ENCODE data around the gene TAF4.

TAF4 gene

GRCh38 chr20:62051546-62052255, 14.0 kb downstream of the TAF4 start:
- TF ChIP-seq ZNF398 (tag by site-specific recombination; IDR thresholded peaks at IDR 0.05), result 0 out of 2 replicates have a peak, but pooled peaks have one; percentile 20
- TF ChIP-seq ZIC2 (tag by site-specific recombination; IDR thresholded peaks at IDR 0.05), result peak; percentile 4; the same call in 1 of the 2 replicates
- no peak for TF ChIP-seq KLF7 (tag by site-specific recombination; IDR thresholded peaks at IDR 0.05; ENCODE audit: borderline replicate concordance)
- ChIA-PET CTCF (no interaction called here), POLR2A (no interaction called here)
- Histone ChIP-seq H3K4me1 (ENCODE audit: control insufficient read depth, insufficient read depth, low read length) (0 out of 2 replicates have a peak, but pooled peaks cover 3% of the 10 kb centered on the region), H3K27ac (ENCODE audit: extremely low read depth, low read depth, low read length) (no peak overlapping the region), H3K4me3 (ENCODE audit: low read depth, low read length) (no peak overlapping the region), H3K36me3 (ENCODE audit: control insufficient read depth in 2 of 2, insufficient read depth in 1 of 2, low read length in 2 of 2) (peaks cover 0 to 12% of the 10 kb centered on the region in 2 experiments; a peak in 1 of 3 replicates), H3K9me3 (ENCODE audit: control insufficient read depth, insufficient read depth, low read depth, low read length) (no peaks in the 10 kb centered on the region)

DNA sequence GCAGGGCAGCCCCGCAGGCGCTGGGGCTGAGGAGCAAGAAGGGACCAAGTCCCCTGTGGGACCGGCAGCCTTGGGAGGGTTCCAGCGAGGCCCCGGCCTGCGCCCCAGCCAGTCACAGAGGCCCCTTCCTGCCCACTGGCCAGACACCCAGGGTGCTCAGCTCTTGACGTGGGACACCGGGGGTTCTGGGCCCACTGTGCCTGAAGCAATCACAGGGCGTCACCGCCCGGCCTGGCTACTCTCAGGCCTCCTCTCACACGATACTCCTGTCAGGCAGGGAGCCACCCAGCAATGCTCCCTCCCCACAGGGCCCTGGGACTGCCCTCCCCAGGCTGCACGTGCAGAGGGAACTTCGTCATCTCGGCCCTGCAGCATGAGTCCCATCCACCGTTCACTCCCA, 14.5 kb downstream of the TAF4 start:
- peak; percentile 17; the same call in 1 of the 2 replicates for TF ChIP-seq GLIS1 (tag by site-specific recombination; IDR thresholded peaks at IDR 0.05)
- TF ChIP-seq KLF10 (tag by site-specific recombination; IDR thresholded peaks at IDR 0.05), result no peak
- no peak for TF ChIP-seq SCRT1 (tag by site-specific recombination; IDR thresholded peaks at IDR 0.05; ENCODE audit: borderline replicate concordance)
- peak; percentile 26; the same call in 1 of the 2 replicates for TF ChIP-seq SP2 (tag by site-specific recombination; IDR thresholded peaks at IDR 0.05)
- TF ChIP-seq ZIC2 (tag by site-specific recombination; IDR thresholded peaks at IDR 0.05), result peak; percentile 73
- peaks cover 0 to 9% of the 10 kb centered on the region in 2 experiments; a peak in 1 of 3 replicates for H3K36me3 ChIP-seq (ENCODE audit: control insufficient read depth in 2 of 2, insufficient read depth in 1 of 2, low read length in 2 of 2)
- ChIA-PET CTCF (no interaction called here), POLR2A (no interaction called here)
- H3K4me3 ChIP-seq (ENCODE audit: low read depth, low read length), result no peak overlapping the region
- H3K9me3 ChIP-seq (ENCODE audit: control insufficient read depth, insufficient read depth, low read depth, low read length), result no peaks in the 10 kb centered on the region
- H3K4me1 ChIP-seq (ENCODE audit: control insufficient read depth, insufficient read depth, low read length), result peaks cover 7% of the 10 kb centered on the region; the same call in 1 of the 2 replicates
- no peak overlapping the region for H3K27ac ChIP-seq (ENCODE audit: extremely low read depth, low read depth, low read length)

- H3K36me3 ChIP-seq (ENCODE audit: control insufficient read depth in 2 of 2, insufficient read depth in 1 of 2, low read length in 2 of 2), result peaks cover 0 to 9% of the 10 kb centered on the region in 2 experiments; a peak in 1 of 3 replicates
- H3K4me1 ChIP-seq (ENCODE audit: control insufficient read depth, insufficient read depth, low read length), result peaks cover 7% of the 10 kb centered on the region; the same call in 1 of the 2 replicates
- CTCF ChIA-PET, result no interaction called here
Measured at GRCh38 chr20:62050166-62051120, 15.2 kb downstream of the TAF4 start.

GRCh38 chr20:62049342-62050165, 16.1 kb downstream of the TAF4 start:
- peaks cover 8% of the 10 kb centered on the region for H3K4me1 ChIP-seq (ENCODE audit: control insufficient read depth, insufficient read depth, low read length)
- H3K9me3 ChIP-seq (ENCODE audit: control insufficient read depth, insufficient read depth, low read depth, low read length), result no peaks in the 10 kb centered on the region
- H3K4me3 ChIP-seq (ENCODE audit: low read depth, low read length), result no peak overlapping the region
- peaks cover 0 to 3% of the 10 kb centered on the region in 2 experiments; a peak in 1 of 3 replicates for H3K36me3 ChIP-seq (ENCODE audit: control insufficient read depth in 2 of 2, insufficient read depth in 1 of 2, low read length in 2 of 2)
- ChIA-PET CTCF (interaction anchor here (0.7 kb wide), 1 partner anchor 213 kb away, joined by 3 read pairs; no protein-coding TSS in a partner anchor), POLR2A (no interaction called here)
- no peak overlapping the region for H3K27ac ChIP-seq (ENCODE audit: extremely low read depth, low read depth, low read length)
- no peak for TF ChIP-seq ZFP3 (tag by site-specific recombination; IDR thresholded peaks at IDR 0.05; ENCODE audit: low read depth)
- TF ChIP-seq ZNF155 (tag by site-specific recombination; IDR thresholded peaks at IDR 0.05), result no peak
- TF ChIP-seq ZNF148 (tag by site-specific recombination; IDR thresholded peaks at IDR 0.05; ENCODE audit: borderline replicate concordance), result no peak
- TF ChIP-seq ZNF654 (tag by site-specific recombination; IDR thresholded peaks at IDR 0.05; ENCODE audit: low read depth), result no peak
- no peak for TF ChIP-seq SCRT1 (tag by site-specific recombination; IDR thresholded peaks at IDR 0.05; ENCODE audit: borderline replicate concordance)
- no peak for TF ChIP-seq ZBTB7A (tag by site-specific recombination; IDR thresholded peaks at IDR 0.05; ENCODE audit: low read depth)
- no peak for TF ChIP-seq SP7 (tag by site-specific recombination; IDR thresholded peaks at IDR 0.05)

More at GRCh38 chr20:62050166-62051120, 15.2 kb downstream of the TAF4 start:
- POLR2A ChIA-PET, result no interaction called here
- H3K9me3 ChIP-seq (ENCODE audit: control insufficient read depth, insufficient read depth, low read depth, low read length), result no peaks in the 10 kb centered on the region
- H3K4me3 ChIP-seq (ENCODE audit: low read depth, low read length), result no peak overlapping the region
- no peak overlapping the region for H3K27ac ChIP-seq (ENCODE audit: extremely low read depth, low read depth, low read length)
- TF ChIP-seq ZNF175 (tag by site-specific recombination; IDR thresholded peaks at IDR 0.05) (no peak), ZNF473 (tag by site-specific recombination; IDR thresholded peaks at IDR 0.05) (no peak), ZNF2 (tag by site-specific recombination; IDR thresholded peaks at IDR 0.05) (no peak), ZNF23 (tag by site-specific recombination; IDR thresholded peaks at IDR 0.05; ENCODE audit: borderline replicate concordance) (no peak), ZIC2 (tag by site-specific recombination; IDR thresholded peaks at IDR 0.05) (peak; percentile 28), KLF1 (tag by site-specific recombination; IDR thresholded peaks at IDR 0.05) (peak; percentile 14; the same call in 1 of the 2 replicates), ZNF521 (tag by site-specific recombination; IDR thresholded peaks at IDR 0.05) (no peak), ZNF112 (tag by site-specific recombination; IDR thresholded peaks at IDR 0.05) (no peak), TCF7L2 (IDR thresholded peaks at IDR 0.05; ENCODE audit: borderline replicate concordance, low read depth, low read length) (no peak), ZNF600 (tag by site-specific recombination; IDR thresholded peaks at IDR 0.05) (peak; percentile 9; the same call in 1 of the 2 replicates)

All from HEK293 (cell line).